PC-3 (cell line): Measurements from ENCODE around the gene NIPAL3. TPM values are rescaled to one million over a fixed set of nuclear protein-coding genes. Genes with fewer than 3 reads are reported as not detected.

Source experiments
- ATAC-seq: fragments of 200-7000 bp; cut with Tn5 transposase; 2 replicates; pipeline ENCODE4 v1.9.1; 2020; ENCODE audit warnings: mild to moderate bottlenecking, moderate library complexity
- BruUV-seq: library from RNA; stranded (reverse); fragments of 400-500 nt; replicated peaks from 2 replicates; lab custom pipeline; 2021; lab: Mats Ljungman, UMichigan
- CTCF ChIA-PET: fragments of 300-600 bp; sonication (Branson Sonifier 250); formaldehyde crosslinking; loops from one replicate; lab custom pipeline; 2022; ENCODE audit warnings: antibody characterized with exemption; lab: Charles Lee
- POLR2A ChIA-PET: fragments of 300-600 bp; sonication (Branson Sonifier 250); formaldehyde crosslinking; loops from one replicate; lab custom pipeline; 2022; ENCODE audit warnings: antibody characterized with exemption; ENCODE audit not compliant: unreplicated experiment; lab: Charles Lee
- DNase-seq: peaks from one replicate; pipeline ENCODE4 v3.0.0-alpha.2; 2015
- H2AFZ ChIP-seq: fragments of 300-600 bp; sonication (generic); 2 replicates; pipeline ENCODE4 v1.6.0; 2016; ENCODE audit warnings: antibody characterized with exemption, low read length
- H3F3A ChIP-seq: fragments of 300-600 bp; sonication (generic); one replicate; pipeline ENCODE4 v1.6.0; 2017; ENCODE audit warnings: antibody characterized with exemption, low read length, control low read depth, mild to moderate bottlenecking; ENCODE audit not compliant: unreplicated experiment
- H3K27ac ChIP-seq: fragments of 300-600 bp; sonication (generic); 2 replicates; pipeline ENCODE4 v1.5.1; 2016; ENCODE audit warnings: mild to moderate bottlenecking, low read length
- H3K27me3 ChIP-seq: fragments of 300-600 bp; sonication (generic); 2 replicates; pipeline ENCODE4 v1.6.1; 2016; ENCODE audit warnings: low read length, mixed read lengths
- H3K36me3 ChIP-seq: fragments of 300-600 bp; sonication (generic); 2 replicates; pipeline ENCODE4 v1.6.1; 2016; ENCODE audit warnings: low read depth, mixed run types, low read length, mixed read lengths
- H3K4me1 ChIP-seq: fragments of 300-600 bp; sonication (generic); 2 replicates; pipeline ENCODE4 v1.5.1; 2016; ENCODE audit warnings: low read length; ENCODE audit not compliant: insufficient read depth
- H3K4me2 ChIP-seq: fragments of 300-600 bp; sonication (generic); 2 replicates; pipeline ENCODE4 v1.6.0; 2016; ENCODE audit warnings: low read length
- H3K4me3 ChIP-seq: fragments of 300-600 bp; sonication (generic); 2 replicates; pipeline ENCODE4 v1.5.1; 2016; ENCODE audit warnings: mild to moderate bottlenecking, low read length, mixed read lengths
- H3K79me2 ChIP-seq: fragments of 300-600 bp; sonication (generic); 2 replicates; pipeline ENCODE4 v1.6.1; 2017; ENCODE audit warnings: low read length, mixed read lengths
- H3K9ac ChIP-seq: fragments of 300-600 bp; sonication (generic); 2 replicates; pipeline ENCODE4 v1.6.0; 2016; ENCODE audit warnings: mild to moderate bottlenecking, low read length
- H3K9me2 ChIP-seq: fragments of 300-600 bp; sonication (generic); replicated peaks from 2 replicates; pipeline ENCODE4 v1.6.1; 2016; ENCODE audit warnings: mixed run types, low read length, mixed read lengths
- H3K9me3 ChIP-seq: fragments of 300-600 bp; sonication (generic); 2 replicates; pipeline ENCODE4 v1.6.1; 2016; ENCODE audit warnings: low read length, mixed read lengths
- H4K20me1 ChIP-seq: fragments of 300-600 bp; sonication (generic); 2 replicates; pipeline ENCODE4 v1.6.1; 2016; ENCODE audit warnings: low read length, mixed read lengths
- CTCF ChIP-seq: fragments of 300-600 bp; sonication (generic); conservative IDR thresholded peaks from 2 replicates; pipeline ENCODE4 v1.5.1; 2017; ENCODE audit warnings: antibody characterized with exemption, low read depth, mild to moderate bottlenecking, low read length
- EZH2 ChIP-seq: fragments of 300-600 bp; sonication (generic); IDR thresholded peaks from one replicate; pipeline ENCODE4 v1.6.1; 2017; ENCODE audit warnings: antibody characterized with exemption, mild to moderate bottlenecking, low read length; ENCODE audit not compliant: unreplicated experiment
- EZH2phosphoT487 ChIP-seq: fragments of 300-600 bp; sonication (generic); IDR thresholded peaks from 2 replicates; pipeline ENCODE4 v1.6.1; 2018; ENCODE audit warnings: mild to moderate bottlenecking, antibody characterized with exemption, low read length, borderline replicate concordance
- intact Hi-C: fragments of 100-400 bp; cut with micrococcal nuclease; formaldehyde crosslinking; loops from 2 replicates; pipeline ENCODE4 v1.9.0; 2023
- total RNA-seq: library from RNA; depleted of rRNA; stranded (reverse); fragments of >200 nt; gene quantifications from 2 replicates; pipeline ENCODE4 v1.2.3, GENCODE V29; 2014

The NIPAL3 gene
- total RNA-seq, 1 experiment from 2014 or later, result 35.2 TPM

DNA sequence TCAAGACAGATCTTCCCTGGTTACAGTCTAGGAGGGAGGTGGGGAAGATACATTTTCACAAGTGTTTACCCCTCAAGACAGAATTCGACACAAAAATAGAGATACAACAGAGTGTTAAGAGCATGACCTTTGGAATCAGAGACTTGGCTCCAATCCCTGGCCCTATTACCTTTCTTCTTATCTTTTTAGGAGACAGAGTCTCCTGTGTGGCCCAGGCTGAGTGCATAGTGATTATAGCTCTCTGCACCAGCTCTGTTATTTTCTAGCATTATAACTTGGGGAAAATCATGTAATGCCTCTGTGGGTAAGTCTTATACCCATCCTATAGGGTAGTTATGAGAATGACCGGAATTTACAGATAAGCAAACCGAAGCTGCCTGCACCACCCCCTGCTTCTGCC lies 9.8 kb downstream of the NIPAL3 start:
- Histone ChIP-seq H3K9me2 (no peaks in the 10 kb centered on the region), H3K36me3 (peaks cover 22% of the 10 kb centered on the region), H3F3A (no peaks in the 10 kb centered on the region), H3K9ac (no peak overlapping the region), H3K27ac (no peak overlapping the region), H3K27me3 (no peaks in the 10 kb centered on the region), H3K9me3 (no peaks in the 10 kb centered on the region), H3K4me3 (no peak overlapping the region), H3K79me2 (peaks cover 13% of the 10 kb centered on the region; the same call in 1 of the 2 replicates), H3K4me1 (no peaks in the 10 kb centered on the region), H2AFZ (no peak overlapping the region), H3K4me2 (no peak overlapping the region), H4K20me1 (no peaks in the 10 kb centered on the region)
- ChIA-PET CTCF (no interaction called here), POLR2A (interaction anchor here (0.6 kb wide), 1 partner anchor 13 kb away, joined by 4 read pairs; no protein-coding TSS in a partner anchor)
- DNase-seq, result no peak
- no peak for TF ChIP-seq EZH2phosphoT487
- no peak for TF ChIP-seq CTCF
- TF ChIP-seq EZH2, result no peak
- no TSS peak for BruUV-seq
- no peak for ATAC-seq
- intact Hi-C loops, result no loop called here

- POLR2A ChIA-PET, result no interaction called here
- H2AFZ ChIP-seq, result no peak overlapping the region
- no peak for DNase-seq
- H3K79me2 ChIP-seq, result peaks cover 9% of the 10 kb centered on the region; the same call in 1 of the 2 replicates
- H3K4me3 ChIP-seq, result no peak overlapping the region
- CTCF ChIA-PET, result no interaction called here
- no peak overlapping the region for H3K4me2 ChIP-seq
- BruUV-seq, result no TSS peak
- no peaks in the 10 kb centered on the region for H3K9me2 ChIP-seq
- ATAC-seq, result no peak
- no peak overlapping the region for H3K27ac ChIP-seq
- no peaks in the 10 kb centered on the region for H4K20me1 ChIP-seq
- H3K9me3 ChIP-seq, result no peaks in the 10 kb centered on the region
- TF ChIP-seq CTCF (no peak), EZH2phosphoT487 (no peak), EZH2 (no peak)
- H3F3A ChIP-seq, result no peaks in the 10 kb centered on the region
- no peak overlapping the region for H3K9ac ChIP-seq
- H3K36me3 ChIP-seq, result peaks cover 17% of the 10 kb centered on the region
- H3K4me1 ChIP-seq, result no peaks in the 10 kb centered on the region
- intact Hi-C loops, result no loop called here
- H3K27me3 ChIP-seq, result no peaks in the 10 kb centered on the region
These were observed 10.3 kb downstream of the NIPAL3 start for GRCh38 chr1:24425922-24426321.

GRCh38 chr1:24426744-24427544 lies 11.3 kb downstream of the NIPAL3 start:
- H3K27ac ChIP-seq, result no peak overlapping the region
- intact Hi-C loops, result no loop called here
- no peaks in the 10 kb centered on the region for H3K4me1 ChIP-seq
- ATAC-seq (no peak), DNase-seq (no peak)
- no peak overlapping the region for H3K4me2 ChIP-seq
- no peaks in the 10 kb centered on the region for H3K9me3 ChIP-seq
- POLR2A ChIA-PET, result no interaction called here
- no peak overlapping the region for H3K4me3 ChIP-seq
- H2AFZ ChIP-seq, result no peak overlapping the region
- CTCF ChIA-PET, result no interaction called here
- TF ChIP-seq CTCF (no peak), EZH2 (no peak), EZH2phosphoT487 (no peak)
- H4K20me1 ChIP-seq, result no peaks in the 10 kb centered on the region
- no peaks in the 10 kb centered on the region for H3F3A ChIP-seq
- H3K9me2 ChIP-seq, result no peaks in the 10 kb centered on the region
- H3K27me3 ChIP-seq, result no peaks in the 10 kb centered on the region
- peaks cover 7% of the 10 kb centered on the region for H3K36me3 ChIP-seq
- peaks cover 8% of the 10 kb centered on the region; the same call in 1 of the 2 replicates for H3K79me2 ChIP-seq
- no peak overlapping the region for H3K9ac ChIP-seq
- BruUV-seq, result no TSS peak
